Liver (tissue), 9 donors: ENCODE measurements around the gene SLC30A4. TPM values are rescaled to one million over a fixed set of nuclear protein-coding genes. Genes with fewer than 3 reads are reported as not detected.

ENCODE experiments used
- DNase-seq: peaks from one replicate; pipeline ENCODE4 v3.0.0-alpha.2; 2017; ENCODE audit warnings: low spot score
- H3K27ac ChIP-seq, 2 donors: one replicate each; pipeline ENCODE4 v1.7.0; 2013; ENCODE audit warnings: inconsistent platforms in 2 of 2, low read length in 2 of 2, control low read depth in 1 of 2, low read depth in 1 of 2, mild to moderate bottlenecking in 1 of 2
- H3K27me3 ChIP-seq, 4 donors: one replicate each; pipeline versions ENCODE4 v1.6.1 to v1.7.0; 2013; ENCODE audit warnings: low read length in 3 of 4, inconsistent platforms in 1 of 4, mild to moderate bottlenecking in 1 of 4, moderate library complexity in 1 of 4; ENCODE audit not compliant: control insufficient read depth in 4 of 4, insufficient read depth in 4 of 4
- H3K36me3 ChIP-seq, 4 donors: one replicate each; pipeline versions ENCODE4 v1.6.1 to v1.7.0; 2013; ENCODE audit warnings: low read length in 3 of 4, mild to moderate bottlenecking in 3 of 4, low read depth in 1 of 4, moderate library complexity in 1 of 4; ENCODE audit not compliant: control insufficient read depth in 4 of 4, insufficient read depth in 3 of 4
- H3K4me1 ChIP-seq, 4 donors: one replicate each; pipeline versions ENCODE4 v1.6.1 to v1.7.0; 2013; ENCODE audit warnings: low read length in 3 of 4, mild to moderate bottlenecking in 3 of 4, moderate library complexity in 1 of 4; ENCODE audit not compliant: control insufficient read depth in 4 of 4, insufficient read depth in 4 of 4
- H3K4me3 ChIP-seq, 3 donors: one replicate each; pipeline versions ENCODE4 v1.6.1 to v1.7.0; 2013; ENCODE audit warnings: low read length in 3 of 3, control low read depth in 1 of 3, low read depth in 1 of 3, mild to moderate bottlenecking in 1 of 3
- H3K9ac ChIP-seq, 2 donors: one replicate each; pipeline ENCODE4 v1.7.0; 2013; ENCODE audit warnings: low read length in 2 of 2, mild to moderate bottlenecking in 2 of 2, moderate library complexity in 2 of 2, control low read depth in 1 of 2, low read depth in 1 of 2
- H3K9me3 ChIP-seq, 4 donors: one replicate each; pipeline versions ENCODE4 v1.6.1 to v1.7.0; 2013; ENCODE audit warnings: low read length in 3 of 4; ENCODE audit not compliant: control insufficient read depth in 4 of 4
- EGR1 ChIP-seq, 2 donors: IDR thresholded peaks; 2 replicates each; pipeline ENCODE4 v1.6.1; 2016 to 2018; ENCODE audit warnings: antibody characterized with exemption in 2 of 2, low read depth in 2 of 2
- FOXA1 ChIP-seq: IDR thresholded peaks from 2 replicates; pipeline ENCODE4 v1.6.1; 2016; ENCODE audit warnings: antibody characterized with exemption
- FOXA2 ChIP-seq: IDR thresholded peaks from 2 replicates; pipeline ENCODE4 v1.6.1; 2016; ENCODE audit warnings: antibody characterized with exemption
- GABPA ChIP-seq, 2 donors: IDR thresholded peaks in 1 of 2; conservative IDR thresholded peaks in 1 of 2; 2 replicates each; pipeline ENCODE4 v1.6.1; 2016; ENCODE audit warnings: antibody characterized with exemption in 2 of 2, mild to moderate bottlenecking in 1 of 2, moderate library complexity in 1 of 2
- HNF4A ChIP-seq, 2 donors: conservative IDR thresholded peaks; 2 replicates each; pipeline ENCODE4 v1.6.1; 2016; ENCODE audit warnings: antibody characterized with exemption in 2 of 2, mild to moderate bottlenecking in 2 of 2
- HNF4G ChIP-seq: IDR thresholded peaks from 2 replicates; pipeline ENCODE4 v1.6.1; 2016; ENCODE audit warnings: antibody characterized with exemption
- NR2F2 ChIP-seq: IDR thresholded peaks from 2 replicates; pipeline ENCODE4 v1.6.1; 2016; ENCODE audit warnings: antibody characterized with exemption
- RAD21 ChIP-seq, 2 donors: IDR thresholded peaks; 2 replicates each; pipeline ENCODE4 v1.6.1; 2016; ENCODE audit warnings: antibody characterized with exemption in 2 of 2, mild to moderate bottlenecking in 2 of 2
- RXRA ChIP-seq, 2 donors: IDR thresholded peaks; 2 replicates each; pipeline ENCODE4 v1.6.1; 2017 to 2018; ENCODE audit warnings: antibody characterized with exemption in 2 of 2, mild to moderate bottlenecking in 1 of 2
- SP1 ChIP-seq: IDR thresholded peaks from 2 replicates; pipeline ENCODE4 v1.6.1; 2018; ENCODE audit warnings: antibody characterized with exemption, mild to moderate bottlenecking
- TAF1 ChIP-seq: conservative IDR thresholded peaks from 2 replicates; pipeline ENCODE4 v1.6.1; 2016; ENCODE audit warnings: antibody characterized with exemption, mild to moderate bottlenecking
- WGBS: extraction: QIAGEN DNeasy Blood & Tissue Kit; methylation state at CpG from one replicate; pipeline ENCODE4 v1.1.7; 2013; 5-methylcytosine and 5-hydroxymethylcytosine counted together
- polyA plus RNA-seq, 2 donors: library from polyadenylated mRNA; stranded (reverse) in 1 of 2; unstranded in 1 of 2; fragments of 200-250 nt in 1 of 2; fragments of >200 nt in 1 of 2; fragmentation: Nextera tagmentation in 1 of 2; extraction: Ambion mirVana in 1 of 2; gene quantifications; one replicate each; pipeline versions ENCODE4 v1.2.1 to v1.2.3, GENCODE V29; 2013 to 2015
- total RNA-seq, 2 donors: library from RNA; depleted of rRNA; stranded (reverse); fragments of >200 nt; gene quantifications; one replicate each; pipeline ENCODE4 v1.2.3, GENCODE V29; 2014
- TF ChIP-seq, protein P1 (sequence below): fragments of 150-350 bp; IDR thresholded peaks from 2 replicates; pipeline ENCODE4 v1.5.1; 2017; ENCODE audit warnings: improper control_type of control experiment, low read depth, low read length; ENCODE audit not compliant: missing input control
- TF ChIP-seq, protein P2 (sequence below): IDR thresholded peaks from 2 replicates; pipeline ENCODE4 v1.6.1; 2016; ENCODE audit warnings: antibody characterized with exemption
- TF ChIP-seq, protein P3 (sequence below): IDR thresholded peaks from 2 replicates; pipeline ENCODE4 v1.6.1; 2016; ENCODE audit warnings: antibody characterized with exemption, mild to moderate bottlenecking
- TF ChIP-seq, protein P4 (sequence below): IDR thresholded peaks from 2 replicates; pipeline ENCODE4 v1.6.1; 2016; ENCODE audit warnings: antibody characterized with exemption
- TF ChIP-seq, protein P5 (sequence below): IDR thresholded peaks from 2 replicates; pipeline ENCODE4 v1.6.1; 2016; ENCODE audit warnings: antibody characterized with exemption
- donor health status: healthy.
- donor health status: healthy.
- donor health status: healthy.
- donor health status: healthy.
- donor health status: healthy.

Gene SLC30A4
- total and polyA plus RNA-seq, 4 donors, result 0.69 to 5.6 (median 2.7) TPM

DNA sequence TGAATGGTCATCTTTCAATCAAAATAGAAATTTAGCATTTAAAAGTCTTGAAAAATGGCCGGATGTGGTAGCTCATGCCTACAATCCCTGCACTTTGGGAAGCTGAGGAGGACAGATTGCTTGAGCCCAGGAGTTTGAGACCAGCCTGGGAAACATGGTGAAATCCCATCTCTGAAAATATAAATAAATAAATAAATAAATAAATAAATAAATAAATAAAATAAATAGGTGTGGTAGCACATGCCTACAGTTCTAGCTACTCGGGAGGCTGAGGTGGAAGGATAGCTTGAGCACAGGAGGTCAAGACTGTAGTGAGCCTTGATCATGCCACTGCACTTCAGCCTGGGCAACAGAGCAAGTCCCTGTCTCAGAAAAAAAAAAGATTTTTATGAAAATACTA, 25.9 kb downstream of the SLC30A4 start (continued):
- TF ChIP-seq, protein P1, sequence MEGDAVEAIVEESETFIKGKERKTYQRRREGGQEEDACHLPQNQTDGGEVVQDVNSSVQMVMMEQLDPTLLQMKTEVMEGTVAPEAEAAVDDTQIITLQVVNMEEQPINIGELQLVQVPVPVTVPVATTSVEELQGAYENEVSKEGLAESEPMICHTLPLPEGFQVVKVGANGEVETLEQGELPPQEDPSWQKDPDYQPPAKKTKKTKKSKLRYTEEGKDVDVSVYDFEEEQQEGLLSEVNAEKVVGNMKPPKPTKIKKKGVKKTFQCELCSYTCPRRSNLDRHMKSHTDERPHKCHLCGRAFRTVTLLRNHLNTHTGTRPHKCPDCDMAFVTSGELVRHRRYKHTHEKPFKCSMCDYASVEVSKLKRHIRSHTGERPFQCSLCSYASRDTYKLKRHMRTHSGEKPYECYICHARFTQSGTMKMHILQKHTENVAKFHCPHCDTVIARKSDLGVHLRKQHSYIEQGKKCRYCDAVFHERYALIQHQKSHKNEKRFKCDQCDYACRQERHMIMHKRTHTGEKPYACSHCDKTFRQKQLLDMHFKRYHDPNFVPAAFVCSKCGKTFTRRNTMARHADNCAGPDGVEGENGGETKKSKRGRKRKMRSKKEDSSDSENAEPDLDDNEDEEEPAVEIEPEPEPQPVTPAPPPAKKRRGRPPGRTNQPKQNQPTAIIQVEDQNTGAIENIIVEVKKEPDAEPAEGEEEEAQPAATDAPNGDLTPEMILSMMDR, result no peak
- TF ChIP-seq FOXA2 (no peak), TAF1 (no peak), HNF4A (conservative IDR thresholded peaks at IDR 0.05) (no peak)

DNA sequence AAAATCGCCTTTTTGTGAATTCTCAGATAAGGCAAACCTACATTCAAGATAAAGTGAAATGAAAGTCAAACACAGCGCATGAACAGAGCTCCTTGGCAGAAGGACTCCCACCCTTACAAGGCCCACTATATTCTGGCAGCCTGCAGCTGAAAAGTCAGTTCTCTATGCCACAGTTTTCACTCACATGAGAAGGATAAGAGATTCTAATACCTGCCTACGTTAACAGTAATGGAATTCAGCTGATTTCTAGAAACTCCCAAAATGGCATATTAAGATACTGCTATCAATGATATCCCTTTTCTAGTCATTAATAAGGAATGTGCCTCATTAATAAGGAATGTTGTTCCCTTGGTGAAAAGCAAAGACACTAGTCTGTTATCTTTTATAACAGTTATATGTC, 27.0 kb downstream of the SLC30A4 start:
- H3K4me1 ChIP-seq, result no peaks in the 10 kb centered on the region
- H3K4me3 ChIP-seq, result no peak overlapping the region
- no peak for DNase-seq
- H3K9me3 ChIP-seq, result no peaks in the 10 kb centered on the region
- no peaks in the 10 kb centered on the region for H3K27me3 ChIP-seq
- H3K9ac ChIP-seq, result no peak overlapping the region
- TF ChIP-seq, protein P2, sequence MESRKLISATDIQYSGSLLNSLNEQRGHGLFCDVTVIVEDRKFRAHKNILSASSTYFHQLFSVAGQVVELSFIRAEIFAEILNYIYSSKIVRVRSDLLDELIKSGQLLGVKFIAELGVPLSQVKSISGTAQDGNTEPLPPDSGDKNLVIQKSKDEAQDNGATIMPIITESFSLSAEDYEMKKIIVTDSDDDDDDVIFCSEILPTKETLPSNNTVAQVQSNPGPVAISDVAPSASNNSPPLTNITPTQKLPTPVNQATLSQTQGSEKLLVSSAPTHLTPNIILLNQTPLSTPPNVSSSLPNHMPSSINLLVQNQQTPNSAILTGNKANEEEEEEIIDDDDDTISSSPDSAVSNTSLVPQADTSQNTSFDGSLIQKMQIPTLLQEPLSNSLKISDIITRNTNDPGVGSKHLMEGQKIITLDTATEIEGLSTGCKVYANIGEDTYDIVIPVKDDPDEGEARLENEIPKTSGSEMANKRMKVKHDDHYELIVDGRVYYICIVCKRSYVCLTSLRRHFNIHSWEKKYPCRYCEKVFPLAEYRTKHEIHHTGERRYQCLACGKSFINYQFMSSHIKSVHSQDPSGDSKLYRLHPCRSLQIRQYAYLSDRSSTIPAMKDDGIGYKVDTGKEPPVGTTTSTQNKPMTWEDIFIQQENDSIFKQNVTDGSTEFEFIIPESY, result no peak
- TF ChIP-seq, protein P3, sequence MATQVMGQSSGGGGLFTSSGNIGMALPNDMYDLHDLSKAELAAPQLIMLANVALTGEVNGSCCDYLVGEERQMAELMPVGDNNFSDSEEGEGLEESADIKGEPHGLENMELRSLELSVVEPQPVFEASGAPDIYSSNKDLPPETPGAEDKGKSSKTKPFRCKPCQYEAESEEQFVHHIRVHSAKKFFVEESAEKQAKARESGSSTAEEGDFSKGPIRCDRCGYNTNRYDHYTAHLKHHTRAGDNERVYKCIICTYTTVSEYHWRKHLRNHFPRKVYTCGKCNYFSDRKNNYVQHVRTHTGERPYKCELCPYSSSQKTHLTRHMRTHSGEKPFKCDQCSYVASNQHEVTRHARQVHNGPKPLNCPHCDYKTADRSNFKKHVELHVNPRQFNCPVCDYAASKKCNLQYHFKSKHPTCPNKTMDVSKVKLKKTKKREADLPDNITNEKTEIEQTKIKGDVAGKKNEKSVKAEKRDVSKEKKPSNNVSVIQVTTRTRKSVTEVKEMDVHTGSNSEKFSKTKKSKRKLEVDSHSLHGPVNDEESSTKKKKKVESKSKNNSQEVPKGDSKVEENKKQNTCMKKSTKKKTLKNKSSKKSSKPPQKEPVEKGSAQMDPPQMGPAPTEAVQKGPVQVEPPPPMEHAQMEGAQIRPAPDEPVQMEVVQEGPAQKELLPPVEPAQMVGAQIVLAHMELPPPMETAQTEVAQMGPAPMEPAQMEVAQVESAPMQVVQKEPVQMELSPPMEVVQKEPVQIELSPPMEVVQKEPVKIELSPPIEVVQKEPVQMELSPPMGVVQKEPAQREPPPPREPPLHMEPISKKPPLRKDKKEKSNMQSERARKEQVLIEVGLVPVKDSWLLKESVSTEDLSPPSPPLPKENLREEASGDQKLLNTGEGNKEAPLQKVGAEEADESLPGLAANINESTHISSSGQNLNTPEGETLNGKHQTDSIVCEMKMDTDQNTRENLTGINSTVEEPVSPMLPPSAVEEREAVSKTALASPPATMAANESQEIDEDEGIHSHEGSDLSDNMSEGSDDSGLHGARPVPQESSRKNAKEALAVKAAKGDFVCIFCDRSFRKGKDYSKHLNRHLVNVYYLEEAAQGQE, result no peak
- TF ChIP-seq, protein P4, sequence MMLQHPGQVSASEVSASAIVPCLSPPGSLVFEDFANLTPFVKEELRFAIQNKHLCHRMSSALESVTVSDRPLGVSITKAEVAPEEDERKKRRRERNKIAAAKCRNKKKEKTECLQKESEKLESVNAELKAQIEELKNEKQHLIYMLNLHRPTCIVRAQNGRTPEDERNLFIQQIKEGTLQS, result no peak
- TF ChIP-seq FOXA1 (no peak), TAF1 (no peak), NR2F2 (no peak), GABPA (IDR thresholded peaks at IDR 0.05 in 1 of 2, conservative IDR thresholded peaks at IDR 0.05 in 1 of 2) (no peak), SP1 (no peak), RXRA (IDR thresholded peaks at IDR 0.05) (no peak), EGR1 (IDR thresholded peaks at IDR 0.05; ENCODE audit: low read depth in 2 of 2) (no peak), HNF4G (no peak), RAD21 (IDR thresholded peaks at IDR 0.05) (no peak)
- TF ChIP-seq, protein P1, result no peak
- TF ChIP-seq, protein P5, sequence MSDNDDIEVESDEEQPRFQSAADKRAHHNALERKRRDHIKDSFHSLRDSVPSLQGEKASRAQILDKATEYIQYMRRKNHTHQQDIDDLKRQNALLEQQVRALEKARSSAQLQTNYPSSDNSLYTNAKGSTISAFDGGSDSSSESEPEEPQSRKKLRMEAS, result no peak
- H3K27ac ChIP-seq, result no peak overlapping the region
- peaks cover 0 to 2% (median under 1%) of the 10 kb centered on the region in 4 donors for H3K36me3 ChIP-seq
- 93% methylated on average over 3 of the region's 3 CpGs for WGBS
